HepG2 (cell line): Measurements from ENCODE around the gene SLA2. TPM values are rescaled to one million over a fixed set of nuclear protein-coding genes. Genes with fewer than 3 reads are reported as not detected.

Source experiments
- AKAP8 ChIP-seq: sonication (generic); formaldehyde crosslinking; IDR thresholded peaks from 2 replicates; pipeline ENCODE4 v1.5.1; 2020; ENCODE audit warnings: mild to moderate bottlenecking, missing genetic modification reagents
- CCDC6 ChIP-seq: sonication (generic); formaldehyde crosslinking; IDR thresholded peaks from 2 replicates; pipeline ENCODE4 v1.8.1; 2022; ENCODE audit warnings: mild to moderate bottlenecking, missing genetic modification reagents, moderate library complexity
- GATA4 ChIP-seq: sonication (generic); IDR thresholded peaks from 2 replicates; pipeline ENCODE4 v1.6.1; 2016; ENCODE audit warnings: antibody characterized with exemption, low read depth, borderline replicate concordance
- HES4 ChIP-seq: sonication (generic); formaldehyde crosslinking; IDR thresholded peaks from 2 replicates; pipeline ENCODE4 v1.9.0; 2021; ENCODE audit warnings: mild to moderate bottlenecking, missing genetic modification reagents, borderline replicate concordance
- KAT2B ChIP-seq: fragments of 150-350 bp; IDR thresholded peaks from 2 replicates; pipeline ENCODE4 v1.6.1; 2014; ENCODE audit warnings: low read depth, low read length, borderline replicate concordance
- MZF1 ChIP-seq: sonication (generic); formaldehyde crosslinking; IDR thresholded peaks from 2 replicates; pipeline ENCODE4 v1.8.1; 2023; ENCODE audit warnings: mild to moderate bottlenecking, missing genetic modification reagents, borderline replicate concordance
- NR2F1 ChIP-seq, 2 experiments: fragments of 450-650 bp in 1 of 2; formaldehyde crosslinking in 1 of 2; IDR thresholded peaks; 2 replicates each; pipeline versions ENCODE4 v1.5.0 to v1.6.1; 2016 to 2020; ENCODE audit warnings: mild to moderate bottlenecking in 1 of 2, missing compliant biosample characterization in 1 of 2, missing genetic modification reagents in 1 of 2, moderate library complexity in 1 of 2
- NR2F2 ChIP-seq: IDR thresholded peaks from 2 replicates; pipeline ENCODE4 v1.6.1; 2012; ENCODE audit warnings: low read depth, inconsistent platforms, borderline replicate concordance
- POLR2G ChIP-seq: fragments of 200-400 bp; formaldehyde crosslinking; IDR thresholded peaks from 2 replicates; pipeline ENCODE4 v1.6.1; 2018; ENCODE audit warnings: mild to moderate bottlenecking, low read depth, low read length, moderate library complexity
- PREB ChIP-seq: sonication (generic); formaldehyde crosslinking; IDR thresholded peaks from 2 replicates; pipeline ENCODE4 v1.4.0; 2020; ENCODE audit warnings: missing genetic modification reagents
- SSRP1 ChIP-seq: IDR thresholded peaks from 2 replicates; pipeline ENCODE4 v1.6.1; 2016; ENCODE audit warnings: control low read depth
- TERF1 ChIP-seq: sonication (generic); formaldehyde crosslinking; IDR thresholded peaks from 2 replicates; pipeline ENCODE4 v1.8.0; 2022; ENCODE audit warnings: mild to moderate bottlenecking, missing genetic modification reagents, moderate library complexity
- TFDP1 ChIP-seq: IDR thresholded peaks from 2 replicates; pipeline ENCODE4 v1.6.1; 2016; ENCODE audit warnings: missing compliant biosample characterization, missing genetic modification reagents, borderline replicate concordance
- ZNF317 ChIP-seq: sonication (generic); formaldehyde crosslinking; IDR thresholded peaks from 2 replicates; pipeline ENCODE4 v1.5.0; 2020; ENCODE audit warnings: mild to moderate bottlenecking, missing genetic modification reagents
- ZNF503 ChIP-seq: sonication (generic); formaldehyde crosslinking; IDR thresholded peaks from 2 replicates; pipeline ENCODE4 v1.4.0; 2020; ENCODE audit warnings: missing genetic modification reagents
- ZNF646 ChIP-seq: sonication (generic); formaldehyde crosslinking; IDR thresholded peaks from 2 replicates; pipeline ENCODE4 v1.9.0; 2021; ENCODE audit warnings: mild to moderate bottlenecking, missing genetic modification reagents
- ZNF816 ChIP-seq: sonication (generic); formaldehyde crosslinking; IDR thresholded peaks from 2 replicates; pipeline ENCODE4 v1.8.0; 2022; ENCODE audit warnings: missing genetic modification reagents, mild to moderate bottlenecking, borderline replicate concordance
- polyA plus RNA-seq, 8 experiments: library from polyadenylated mRNA; depleted of rRNA in 3 of 8; stranded (reverse) in 7 of 8; unstranded in 1 of 8; fragments of >200 nt; fragmentation: Illumina TruSeq in 4 of 8; extraction: Trizol in 4 of 8; gene quantifications; 2 replicates each; pipeline versions ENCODE4 v1.2.1 to v1.2.3, GENCODE V29; 2011 to 2016; ENCODE audit warnings: low read depth in 4 of 8, missing spikeins in 1 of 8, mixed read lengths in 1 of 8; ENCODE audit not compliant: insufficient read depth in 1 of 8
- total RNA-seq, 5 experiments: library from RNA; depleted of rRNA; stranded (reverse); fragments of >200 nt; fragmentation: Illumina TruSeq; extraction: Trizol; gene quantifications; 2 replicates each; pipeline ENCODE4 v1.2.3, GENCODE V29; 2016; ENCODE audit warnings: low read depth in 1 of 5

The SLA2 gene
- total and polyA plus RNA-seq, 2 of the 13 experiments (the other 11 are each of a cell fraction or from before 2014, with no cell fraction given) = 1.6 to 3.6 TPM

- TF ChIP-seq NR2F2 = no peak
- no peak for TF ChIP-seq TERF1 (CRISPR knock-in tag)
- no peak for TF ChIP-seq GATA4
- TF ChIP-seq ZNF503 (CRISPR knock-in tag) = no peak; the same call in 1 of the 2 replicates
- peak; percentile 70; the same call in 1 of the 2 replicates for TF ChIP-seq TFDP1
- no peak for TF ChIP-seq CCDC6 (CRISPR knock-in tag)
- TF ChIP-seq PREB (CRISPR knock-in tag) = no peak
- no peak for TF ChIP-seq ZNF317 (CRISPR knock-in tag)
- TF ChIP-seq POLR2G = peak; percentile 75
- TF ChIP-seq ZNF646 (CRISPR knock-in tag) = no peak
- 0 out of 2 replicates have a peak, but pooled peaks have one; percentile 57 for TF ChIP-seq AKAP8 (CRISPR knock-in tag)
- peak; percentile 96 for TF ChIP-seq SSRP1
- TF ChIP-seq ZNF816 (CRISPR knock-in tag) = no peak
- TF ChIP-seq MZF1 (CRISPR knock-in tag) = no peak
- no peak for TF ChIP-seq KAT2B
- TF ChIP-seq NR2F1 (CRISPR knock-in tag; IDR thresholded peaks at IDR 0.05) = peak; percentile 23 to 84
- no peak for TF ChIP-seq HES4 (CRISPR knock-in tag)
Observed at GRCh38 chr20:36607586-36608387, 38.2 kb downstream of the SLA2 start (continued).
